Testis (tissue), 3 donors: ENCODE measurements around the gene CHD2. TPM values are rescaled to one million over a fixed set of nuclear protein-coding genes. Genes with fewer than 3 reads are reported as not detected.

Source experiments
- DNase-seq: peaks from one replicate; pipeline ENCODE4 v3.0.0-alpha.2; 2019
- H3K27ac ChIP-seq, 2 donors: fragments of 200-600 bp; sonication (generic); one replicate each; pipeline ENCODE4 v1.5.1; 2019
- H3K27me3 ChIP-seq: fragments of 200-600 bp; sonication (generic); one replicate; pipeline ENCODE4 v1.5.1; 2019
- H3K36me3 ChIP-seq: fragments of 200-600 bp; sonication (generic); one replicate; pipeline ENCODE4 v1.5.1; 2017; ENCODE audit warnings: low read depth; ENCODE audit errors: missing control alignments
- H3K4me1 ChIP-seq: fragments of 200-600 bp; sonication (generic); one replicate; pipeline ENCODE4 v1.5.1; 2019
- H3K4me3 ChIP-seq, 2 donors: fragments of 200-600 bp; sonication (generic); one replicate each; pipeline ENCODE4 v1.5.1; 2017 to 2019
- H3K9me3 ChIP-seq: fragments of 200-600 bp; sonication (generic); one replicate; pipeline ENCODE4 v1.5.1; 2017
- POLR2A ChIP-seq: fragments of 450-650 bp; IDR thresholded peaks from one replicate; pipeline ENCODE4 v1.6.1; 2017; ENCODE audit warnings: antibody characterized with exemption, mild to moderate bottlenecking, moderate library complexity
- WGBS, 2 donors: methylation state at CpG; one replicate each; pipeline ENCODE4 v1.1.5; 2018; 5-methylcytosine and 5-hydroxymethylcytosine counted together
- intact Hi-C: fragments of 100-400 bp; cut with DNase I; formaldehyde crosslinking; loops from one replicate; pipeline ENCODE4 v1.15.1; 2023; ENCODE audit warnings: low total_unique reads
- polyA plus RNA-seq: library from polyadenylated mRNA; stranded (reverse); fragments of 350-450 nt; fragmentation: Illumina TruSeq; extraction: RNeasy Lipid Tissue Mini Kit (QIAGEN cat#74804); gene quantifications from one replicate; pipeline ENCODE4 v1.2.3, GENCODE V29; 2014; ENCODE audit warnings: low read depth, low replicate concordance; ENCODE audit not compliant: insufficient read depth
- total RNA-seq, 2 donors: library from RNA; depleted of rRNA; stranded (reverse); fragments of >200 nt; gene quantifications; one replicate each; pipeline ENCODE4 v1.2.3, GENCODE V29; 2016
- TF ChIP-seq, protein P1 (sequence below), 3 experiments: fragments of 450-650 bp in 2 of 3; fragments of 200-600 bp in 1 of 3; sonication (generic) in 1 of 3; IDR thresholded peaks; one replicate each; pipeline ENCODE4 v1.5.1; 2016 to 2019; ENCODE audit warnings: antibody characterized with exemption in 3 of 3, mild to moderate bottlenecking in 2 of 3, moderate library complexity in 1 of 3

The CHD2 gene
- total and polyA plus RNA-seq, 3 donors from 2014 or later = 64.5 to 129 (median 113) TPM

DNA sequence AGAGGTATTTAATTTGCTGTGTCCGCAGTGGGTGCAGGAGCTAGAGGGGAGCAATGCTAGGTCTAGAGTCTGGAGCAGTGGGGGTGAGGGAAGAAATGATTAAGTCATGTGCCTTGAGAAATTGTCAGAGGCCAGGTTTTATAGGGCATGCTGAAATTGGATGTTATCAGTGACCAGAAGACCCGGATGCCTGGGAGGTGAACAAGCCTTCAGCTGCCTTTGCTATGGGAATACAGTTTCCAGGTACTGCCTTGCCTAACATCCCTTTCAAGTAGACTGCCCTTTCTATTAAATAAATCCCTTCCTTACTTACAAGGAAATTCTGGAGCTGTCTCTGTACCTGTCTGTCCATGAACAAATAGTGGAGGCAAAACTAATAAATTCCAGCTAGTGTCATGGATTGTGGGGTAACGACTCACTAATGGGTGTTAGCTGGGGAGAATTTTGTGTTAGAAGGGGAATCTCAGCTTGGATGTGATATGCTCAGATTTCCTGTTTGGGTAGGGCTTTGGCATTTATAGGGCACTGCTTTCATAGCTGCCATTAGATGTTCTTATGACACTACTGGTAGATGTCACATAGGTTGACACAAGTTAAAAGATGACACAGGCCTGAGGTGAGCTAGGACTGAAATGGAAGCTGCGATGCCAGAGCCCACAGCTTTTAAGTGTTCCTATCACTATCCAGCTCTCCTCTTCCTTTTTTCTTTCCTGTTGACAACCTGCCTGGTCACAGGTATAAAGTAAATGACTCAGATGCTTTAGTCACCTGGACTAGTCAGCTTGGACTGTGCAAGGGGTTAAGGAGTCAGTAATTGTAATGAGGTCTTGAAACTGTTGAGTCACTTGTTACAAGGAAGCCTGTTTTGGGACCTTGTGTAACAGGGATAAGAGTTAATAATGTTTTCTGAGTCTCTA lies 21.3 kb downstream of the CHD2 start:
- no peaks in the 10 kb centered on the region for H3K27me3 ChIP-seq
- no peak overlapping the region for H3K27ac ChIP-seq
- H3K9me3 ChIP-seq = no peaks in the 10 kb centered on the region
- no peak for TF ChIP-seq POLR2A
- TF ChIP-seq, protein P1, sequence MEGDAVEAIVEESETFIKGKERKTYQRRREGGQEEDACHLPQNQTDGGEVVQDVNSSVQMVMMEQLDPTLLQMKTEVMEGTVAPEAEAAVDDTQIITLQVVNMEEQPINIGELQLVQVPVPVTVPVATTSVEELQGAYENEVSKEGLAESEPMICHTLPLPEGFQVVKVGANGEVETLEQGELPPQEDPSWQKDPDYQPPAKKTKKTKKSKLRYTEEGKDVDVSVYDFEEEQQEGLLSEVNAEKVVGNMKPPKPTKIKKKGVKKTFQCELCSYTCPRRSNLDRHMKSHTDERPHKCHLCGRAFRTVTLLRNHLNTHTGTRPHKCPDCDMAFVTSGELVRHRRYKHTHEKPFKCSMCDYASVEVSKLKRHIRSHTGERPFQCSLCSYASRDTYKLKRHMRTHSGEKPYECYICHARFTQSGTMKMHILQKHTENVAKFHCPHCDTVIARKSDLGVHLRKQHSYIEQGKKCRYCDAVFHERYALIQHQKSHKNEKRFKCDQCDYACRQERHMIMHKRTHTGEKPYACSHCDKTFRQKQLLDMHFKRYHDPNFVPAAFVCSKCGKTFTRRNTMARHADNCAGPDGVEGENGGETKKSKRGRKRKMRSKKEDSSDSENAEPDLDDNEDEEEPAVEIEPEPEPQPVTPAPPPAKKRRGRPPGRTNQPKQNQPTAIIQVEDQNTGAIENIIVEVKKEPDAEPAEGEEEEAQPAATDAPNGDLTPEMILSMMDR (IDR thresholded peaks at IDR 0.05) = no peak
- H3K4me1 ChIP-seq = peaks cover 22% of the 10 kb centered on the region
- intact Hi-C loops = no loop called here
- no peak overlapping the region for H3K4me3 ChIP-seq
- DNase-seq = no peak
- WGBS, 2 donors = 82 to 87% methylated on average over 4 of the region's 4 CpGs
- H3K36me3 ChIP-seq = no peaks in the 10 kb centered on the region

DNA sequence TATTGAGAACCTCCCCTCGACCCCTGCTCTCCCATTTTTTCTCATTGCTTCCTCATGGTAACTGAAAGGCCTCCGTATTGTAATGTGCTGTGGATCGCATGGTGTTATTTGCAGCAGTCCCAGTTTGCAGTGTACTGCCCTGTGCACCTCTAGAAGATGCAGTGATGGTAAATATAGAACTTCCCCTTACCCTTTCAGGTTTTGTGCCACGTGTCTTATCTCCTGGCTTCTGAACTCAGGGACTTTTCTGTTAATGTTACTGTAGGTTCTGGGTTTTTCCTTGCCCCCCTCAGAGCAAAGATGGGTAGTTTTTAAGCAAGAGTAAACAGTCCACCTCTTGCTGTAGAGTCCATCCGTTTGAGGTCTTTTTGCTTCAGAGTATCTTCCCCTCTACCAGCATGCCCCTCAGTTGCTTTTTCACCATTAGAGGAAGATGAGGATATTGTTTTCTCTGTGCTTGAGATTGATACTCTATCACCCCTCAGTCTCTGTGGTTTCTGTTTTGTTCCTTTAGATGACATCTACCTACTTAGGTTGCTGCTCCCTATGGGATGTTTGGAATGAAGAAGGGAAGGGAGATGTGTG lies 22.4 kb downstream of the CHD2 start:
- intact Hi-C loops = no loop called here
- Histone ChIP-seq H3K27me3 (no peaks in the 10 kb centered on the region), H3K27ac (no peak overlapping the region), H3K4me3 (no peak overlapping the region), H3K9me3 (no peaks in the 10 kb centered on the region), H3K4me1 (peaks cover 14% of the 10 kb centered on the region), H3K36me3 (no peaks in the 10 kb centered on the region)
- DNase-seq = no peak
- no peak for TF ChIP-seq POLR2A
- TF ChIP-seq, protein P1 (IDR thresholded peaks at IDR 0.05) = no peak
- WGBS, 2 donors = 61 to 67% methylated on average over 5 of the region's 5 CpGs

DNA sequence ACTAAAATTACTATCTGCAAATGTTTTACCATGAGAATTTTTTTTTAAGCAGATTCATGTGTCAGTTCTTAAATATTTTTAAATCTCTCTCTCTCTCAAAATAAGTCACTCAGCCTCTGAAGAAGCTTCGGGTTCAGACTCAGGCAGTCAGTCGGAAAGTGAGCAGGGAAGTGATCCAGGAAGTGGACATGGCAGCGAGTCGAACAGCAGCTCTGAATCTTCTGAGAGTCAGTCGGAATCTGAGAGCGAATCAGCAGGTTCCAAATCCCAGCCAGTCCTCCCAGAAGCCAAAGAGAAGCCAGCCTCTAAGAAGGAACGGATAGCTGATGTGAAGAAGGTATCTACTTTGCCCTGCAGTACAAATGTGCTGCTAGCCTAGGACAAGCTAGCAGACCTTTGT lies 24.1 kb downstream of the CHD2 start:
- TF ChIP-seq, protein P1 (IDR thresholded peaks at IDR 0.05) = no peak
- no peak for TF ChIP-seq POLR2A
- Histone ChIP-seq H3K9me3 (no peaks in the 10 kb centered on the region), H3K27me3 (no peaks in the 10 kb centered on the region), H3K27ac (no peak overlapping the region), H3K36me3 (no peaks in the 10 kb centered on the region), H3K4me3 (no peak overlapping the region), H3K4me1 (peaks cover 12% of the 10 kb centered on the region)
- WGBS, 2 donors = 69 to 75% methylated on average over 7 of the region's 7 CpGs
- intact Hi-C loops = no loop called here
- DNase-seq = no peak

DNA sequence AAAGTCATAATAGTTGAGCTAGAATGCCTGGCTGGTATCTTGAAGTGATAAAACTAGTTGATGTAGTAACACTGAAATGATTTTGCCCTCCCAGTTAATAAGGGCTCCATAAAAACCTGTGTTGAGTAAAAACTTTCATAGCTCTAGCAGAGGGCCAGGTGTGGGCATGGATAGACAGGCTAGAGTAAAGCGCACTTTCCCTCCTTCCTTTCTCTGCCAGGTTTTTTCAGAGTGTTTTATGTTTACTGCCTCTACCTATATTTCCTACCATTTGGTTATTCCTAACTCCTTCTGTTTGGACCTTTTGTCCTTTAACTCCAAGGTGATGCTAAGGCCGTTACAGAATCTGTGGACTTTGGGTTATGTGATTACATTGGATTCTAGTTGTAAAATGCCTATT lies 25.3 kb downstream of the CHD2 start:
- WGBS, 2 donors = 93 to 97% methylated on average over 2 of the region's 2 CpGs
- no peak for TF ChIP-seq POLR2A
- TF ChIP-seq, protein P1 (IDR thresholded peaks at IDR 0.05) = no peak
- no peaks in the 10 kb centered on the region for H3K36me3 ChIP-seq

More for the DNA sequence above, 25.3 kb downstream of the CHD2 start:
- DNase-seq = no peak
- Histone ChIP-seq H3K9me3 (no peaks in the 10 kb centered on the region), H3K4me3 (no peak overlapping the region), H3K4me1 (peaks cover 10% of the 10 kb centered on the region), H3K27ac (no peak overlapping the region), H3K27me3 (no peaks in the 10 kb centered on the region)
- intact Hi-C loops = no loop called here
